ENCODE measurements around the gene DMRTC2.

The DMRTC2 gene

GRCh38 chr19:41883463-41883820, 38.6 kb downstream of the DMRTC2 start:
- Mint-ChIP-seq H3K4me1 (peaks cover 51 to 87% of the 10 kb centered on the region in 2 donors), H3K9me3 (no peaks in the 10 kb centered on the region), H3K4me3 (peak overlapping the region; percentile 84 to 97), H3K27ac (peak overlapping the region; percentile 99), H3K27me3 (no peaks in the 10 kb centered on the region), H3K36me3 (peaks cover 44 to 61% of the 10 kb centered on the region in 2 donors)
- DNase-seq (no peak), ATAC-seq (replicated peaks) (peak; percentile 5 to 10)

- Mint-ChIP-seq H3K36me3 (peaks cover 43 to 58% of the 10 kb centered on the region in 2 donors), H3K27ac (peak overlapping the region; percentile 99), H3K9me3 (no peaks in the 10 kb centered on the region), H3K4me3 (peak overlapping the region; percentile 84 to 97), H3K4me1 (peaks cover 51 to 88% of the 10 kb centered on the region in 2 donors), H3K27me3 (no peaks in the 10 kb centered on the region)
- peak; percentile 86 to 88 for ATAC-seq (replicated peaks)
- DNase-seq, result peak; percentile 96
Measured at GRCh38 chr19:41883821-41884733, 39.2 kb downstream of the DMRTC2 start.

- Mint-ChIP-seq H3K4me1 (peaks cover 49 to 72% of the 10 kb centered on the region in 2 donors), H3K36me3 (peaks cover 40 to 49% of the 10 kb centered on the region in 2 donors), H3K4me3 (peak overlapping the region; percentile 69 to 77), H3K27ac (peak overlapping the region; percentile 60), H3K27me3 (no peaks in the 10 kb centered on the region), H3K9me3 (no peaks in the 10 kb centered on the region)
- DNase-seq (no peak), ATAC-seq (replicated peaks) (no peak)
Measured at GRCh38 chr19:41886761-41887710, 42.2 kb downstream of the DMRTC2 start.

- DNase-seq (peak; percentile 46), ATAC-seq (replicated peaks) (peak; percentile 11 to 15)
- Mint-ChIP-seq H3K27ac (peak overlapping the region; percentile 60), H3K4me1 (peaks cover 43 to 65% of the 10 kb centered on the region in 2 donors), H3K27me3 (no peaks in the 10 kb centered on the region), H3K36me3 (peaks cover 36 to 43% of the 10 kb centered on the region in 2 donors), H3K9me3 (no peaks in the 10 kb centered on the region), H3K4me3 (peak overlapping the region; percentile 69 to 77)
Measured at GRCh38 chr19:41887711-41888382, 43.0 kb downstream of the DMRTC2 start.

- Mint-ChIP-seq H3K4me1 (peaks cover 46 to 68% of the 10 kb centered on the region in 2 donors), H3K4me3 (no peak overlapping the region), H3K36me3 (peaks cover 35 to 42% of the 10 kb centered on the region in 2 donors), H3K27ac (no peak overlapping the region), H3K27me3 (no peaks in the 10 kb centered on the region), H3K9me3 (no peaks in the 10 kb centered on the region)
- ATAC-seq (replicated peaks), result no peak
- no peak for DNase-seq
Measured at GRCh38 chr19:41888926-41889325, 44.1 kb downstream of the DMRTC2 start.

GRCh38 chr19:41889896-41890295, 45.1 kb downstream of the DMRTC2 start:
- peaks cover 49 to 65% of the 10 kb centered on the region in 2 donors for H3K4me1 Mint-ChIP-seq
- ATAC-seq (replicated peaks), result no peak
- peaks cover 35 to 44% of the 10 kb centered on the region in 2 donors for H3K36me3 Mint-ChIP-seq
- DNase-seq, result no peak
- H3K4me3 Mint-ChIP-seq, result no peak overlapping the region
- peak overlapping the region; percentile 68 for H3K27ac Mint-ChIP-seq
- no peaks in the 10 kb centered on the region for H3K9me3 Mint-ChIP-seq
- no peaks in the 10 kb centered on the region for H3K27me3 Mint-ChIP-seq

GRCh38 chr19:41890936-41891335, 46.1 kb downstream of the DMRTC2 start:
- H3K27ac Mint-ChIP-seq, result no peak overlapping the region
- H3K27me3 Mint-ChIP-seq, result no peaks in the 10 kb centered on the region
- peaks cover 48 to 62% of the 10 kb centered on the region in 2 donors for H3K4me1 Mint-ChIP-seq
- H3K9me3 Mint-ChIP-seq, result no peaks in the 10 kb centered on the region
- H3K36me3 Mint-ChIP-seq, result peaks cover 41 to 47% of the 10 kb centered on the region in 2 donors
- no peak overlapping the region for H3K4me3 Mint-ChIP-seq
- ATAC-seq (replicated peaks) (no peak), DNase-seq (no peak)

- peak overlapping the region; percentile 62 for H3K27ac Mint-ChIP-seq
- no peaks in the 10 kb centered on the region for H3K9me3 Mint-ChIP-seq
Measured at GRCh38 chr19:41892173-41892902, 47.5 kb downstream of the DMRTC2 start.

GRCh38 chr19:41893899-41894298, 49.1 kb downstream of the DMRTC2 start:
- DNase-seq (no peak), ATAC-seq (replicated peaks) (peak; percentile 31 to 37)
- H3K36me3 Mint-ChIP-seq, result peaks cover 45 to 57% of the 10 kb centered on the region in 2 donors
- H3K4me3 Mint-ChIP-seq, result no peak overlapping the region
- no peaks in the 10 kb centered on the region for H3K27me3 Mint-ChIP-seq
- H3K4me1 Mint-ChIP-seq, result peaks cover 34 to 51% of the 10 kb centered on the region in 2 donors
- peak overlapping the region; percentile 33 for H3K27ac Mint-ChIP-seq
- H3K9me3 Mint-ChIP-seq, result no peaks in the 10 kb centered on the region

More at GRCh38 chr19:41892173-41892902, 47.5 kb downstream of the DMRTC2 start:
- H3K4me1 Mint-ChIP-seq, result peaks cover 39 to 56% of the 10 kb centered on the region in 2 donors
- no peak for ATAC-seq (replicated peaks)
- no peak overlapping the region for H3K4me3 Mint-ChIP-seq
- no peaks in the 10 kb centered on the region for H3K27me3 Mint-ChIP-seq
- no peak for DNase-seq
- H3K36me3 Mint-ChIP-seq, result peaks cover 43 to 49% of the 10 kb centered on the region in 2 donors

GRCh38 chr19:41894350-41894749, 49.5 kb downstream of the DMRTC2 start:
- no peak overlapping the region for H3K27ac Mint-ChIP-seq
- peaks cover 44 to 57% of the 10 kb centered on the region in 2 donors for H3K36me3 Mint-ChIP-seq
- H3K4me1 Mint-ChIP-seq, result peaks cover 33 to 47% of the 10 kb centered on the region in 2 donors

GRCh38 chr19:41895745-41896580, 51.1 kb downstream of the DMRTC2 start:
- DNase-seq (no peak), ATAC-seq (replicated peaks) (peak; percentile 54 to 64)
- H3K4me1 Mint-ChIP-seq, result peaks cover 30 to 39% of the 10 kb centered on the region in 2 donors
- no peaks in the 10 kb centered on the region for H3K9me3 Mint-ChIP-seq
- peaks cover 41 to 53% of the 10 kb centered on the region in 2 donors for H3K36me3 Mint-ChIP-seq
- no peak overlapping the region for H3K4me3 Mint-ChIP-seq
- H3K27ac Mint-ChIP-seq, result no peak overlapping the region
- no peaks in the 10 kb centered on the region for H3K27me3 Mint-ChIP-seq

More at GRCh38 chr19:41894350-41894749, 49.5 kb downstream of the DMRTC2 start:
- ATAC-seq (replicated peaks), result peak; percentile 44 to 52
- no peaks in the 10 kb centered on the region for H3K9me3 Mint-ChIP-seq
- H3K4me3 Mint-ChIP-seq, result no peak overlapping the region
- no peak for DNase-seq
- no peaks in the 10 kb centered on the region for H3K27me3 Mint-ChIP-seq

GRCh38 chr19:41896581-41896942, 51.7 kb downstream of the DMRTC2 start:
- peak overlapping the region; percentile 21 for H3K27ac Mint-ChIP-seq
- H3K4me3 Mint-ChIP-seq, result no peak overlapping the region

More at GRCh38 chr19:41896581-41896942, 51.7 kb downstream of the DMRTC2 start:
- DNase-seq (no peak), ATAC-seq (replicated peaks) (no peak)
- Mint-ChIP-seq H3K9me3 (no peaks in the 10 kb centered on the region), H3K4me1 (peaks cover 28 to 39% of the 10 kb centered on the region in 2 donors), H3K27me3 (no peaks in the 10 kb centered on the region), H3K36me3 (peaks cover 39 to 52% of the 10 kb centered on the region in 2 donors)

All from stimulated activated naive B cell treated with anti-CD40 and anti-IgM and Interleukin-4, amounts not matched to agents 10 μg/mL and 1 μg/mL and 100 μg/mL, for 72 hours (primary cell).